Cardiac fibroblast (primary cell): ENCODE measurements around the gene KLHL5.

Experiments
- DNase-seq, 2 donors: peaks; one replicate each; pipeline versions ENCODE4 v3.0.0 to v3.0.0-alpha.2; 2010; ENCODE audit warnings: low read depth in 2 of 2
- H3K4me3 ChIP-seq, 2 donors: replicated peaks in 1 of 2; 1 replicate in 1 of 2; 2 replicates in 1 of 2; pipeline ENCODE4 v1.5.1; 2011; ENCODE audit warnings: low read depth in 2 of 2, low read length in 2 of 2, mild to moderate bottlenecking in 2 of 2, moderate library complexity in 1 of 2
- TF ChIP-seq, protein P1 (sequence below): IDR thresholded peaks from one replicate; pipeline ENCODE4 v1.5.1; 2011; ENCODE audit warnings: low read depth, mild to moderate bottlenecking, low read length, inconsistent platforms

The KLHL5 gene

DNA sequence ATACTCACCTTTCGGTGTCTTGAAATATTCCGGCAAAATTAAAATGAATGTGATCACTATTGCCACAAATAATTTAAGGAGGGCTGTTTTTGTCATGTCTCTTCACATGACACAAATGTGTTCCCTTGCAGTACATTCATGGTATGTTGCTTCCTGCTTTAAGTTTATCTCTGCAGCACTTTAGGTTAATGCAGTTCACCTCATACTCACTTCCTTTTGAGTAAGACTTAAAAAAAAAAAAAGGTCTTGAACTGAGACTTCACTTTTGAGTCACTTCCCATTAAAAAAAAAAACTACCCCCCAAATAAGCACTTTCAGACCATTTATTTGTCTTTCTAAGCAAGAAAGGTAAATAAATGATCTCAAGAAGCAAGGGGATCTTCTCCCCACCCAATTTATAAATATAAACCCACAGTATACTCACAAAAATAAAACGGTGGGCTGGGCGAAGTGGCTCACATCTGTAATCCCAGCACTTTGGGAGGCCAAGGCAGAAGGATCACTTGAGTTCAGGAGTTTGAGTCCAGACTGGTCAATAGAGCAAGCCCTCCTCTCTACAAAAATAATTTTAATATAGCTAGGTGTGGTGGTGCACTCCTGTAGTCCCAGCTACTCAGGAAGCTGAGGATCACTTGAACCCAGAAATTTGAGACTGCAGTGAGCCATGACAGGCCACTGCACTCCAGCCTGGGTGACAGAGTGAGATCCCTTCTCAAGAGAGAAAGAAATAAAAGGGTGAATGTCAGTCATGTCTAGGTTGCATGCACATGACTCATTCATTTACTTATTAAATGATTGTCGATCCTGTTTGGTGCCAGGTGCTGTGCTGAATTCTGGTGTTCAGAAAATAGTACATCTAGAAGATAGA, 29.6 kb upstream of the KLHL5 start, which contains the start of gene TMEM156:
Gene TMEM156, minus strand, starts transcription at position 192 of the 868 bp plus-strand sequence. Its CDS starts 96 bp downstream, at position 96.
- TF ChIP-seq, protein P1, sequence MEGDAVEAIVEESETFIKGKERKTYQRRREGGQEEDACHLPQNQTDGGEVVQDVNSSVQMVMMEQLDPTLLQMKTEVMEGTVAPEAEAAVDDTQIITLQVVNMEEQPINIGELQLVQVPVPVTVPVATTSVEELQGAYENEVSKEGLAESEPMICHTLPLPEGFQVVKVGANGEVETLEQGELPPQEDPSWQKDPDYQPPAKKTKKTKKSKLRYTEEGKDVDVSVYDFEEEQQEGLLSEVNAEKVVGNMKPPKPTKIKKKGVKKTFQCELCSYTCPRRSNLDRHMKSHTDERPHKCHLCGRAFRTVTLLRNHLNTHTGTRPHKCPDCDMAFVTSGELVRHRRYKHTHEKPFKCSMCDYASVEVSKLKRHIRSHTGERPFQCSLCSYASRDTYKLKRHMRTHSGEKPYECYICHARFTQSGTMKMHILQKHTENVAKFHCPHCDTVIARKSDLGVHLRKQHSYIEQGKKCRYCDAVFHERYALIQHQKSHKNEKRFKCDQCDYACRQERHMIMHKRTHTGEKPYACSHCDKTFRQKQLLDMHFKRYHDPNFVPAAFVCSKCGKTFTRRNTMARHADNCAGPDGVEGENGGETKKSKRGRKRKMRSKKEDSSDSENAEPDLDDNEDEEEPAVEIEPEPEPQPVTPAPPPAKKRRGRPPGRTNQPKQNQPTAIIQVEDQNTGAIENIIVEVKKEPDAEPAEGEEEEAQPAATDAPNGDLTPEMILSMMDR = no peak
- peak within 1 kb of the TSS in 1 of 2 donors; percentile 15 for H3K4me3 ChIP-seq
- DNase-seq = peak; percentile 52 to 80

DNA sequence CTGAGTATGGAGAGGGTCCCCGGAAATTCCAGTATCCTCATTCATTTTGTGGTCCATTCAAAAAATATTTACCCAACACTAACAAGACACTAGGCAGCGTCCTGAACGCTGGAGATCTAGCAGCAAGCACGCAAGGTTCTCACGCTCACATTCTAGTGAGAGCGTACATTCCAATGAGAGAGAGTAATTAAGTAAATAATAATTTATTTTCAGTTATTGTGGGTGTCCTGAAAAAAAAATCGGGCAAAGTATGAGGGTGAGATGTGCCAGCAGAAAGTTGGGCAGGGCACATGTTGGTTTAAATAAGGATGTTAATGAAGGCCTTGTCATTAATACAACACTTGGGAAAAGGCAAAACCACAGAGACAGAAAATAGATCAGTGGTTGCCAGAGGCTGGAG, 25.9 kb upstream of the KLHL5 start:
- H3K4me3 ChIP-seq = no peak overlapping the region
- TF ChIP-seq, protein P1 = no peak
- peak; percentile 54 to 95 for DNase-seq

DNA sequence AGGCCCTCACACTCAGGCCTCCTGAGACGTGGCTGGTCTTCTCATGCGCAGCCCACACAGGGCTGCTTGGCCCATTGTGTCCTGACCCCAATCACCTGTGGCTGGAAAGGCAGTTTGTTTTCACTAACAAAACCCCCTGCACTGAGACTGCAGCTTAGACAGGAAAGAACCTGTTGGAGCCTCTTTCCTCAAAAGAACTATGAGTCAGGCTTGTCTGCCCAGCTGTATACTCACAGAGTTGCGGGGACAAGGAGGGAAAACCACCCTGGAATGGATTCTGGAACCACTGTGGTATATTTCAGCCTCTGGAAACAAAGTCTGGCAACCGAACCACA, 24.6 kb upstream of the KLHL5 start:
- peak; percentile 21 to 75 for DNase-seq
- H3K4me3 ChIP-seq = no peak overlapping the region
- TF ChIP-seq, protein P1 = no peak

DNA sequence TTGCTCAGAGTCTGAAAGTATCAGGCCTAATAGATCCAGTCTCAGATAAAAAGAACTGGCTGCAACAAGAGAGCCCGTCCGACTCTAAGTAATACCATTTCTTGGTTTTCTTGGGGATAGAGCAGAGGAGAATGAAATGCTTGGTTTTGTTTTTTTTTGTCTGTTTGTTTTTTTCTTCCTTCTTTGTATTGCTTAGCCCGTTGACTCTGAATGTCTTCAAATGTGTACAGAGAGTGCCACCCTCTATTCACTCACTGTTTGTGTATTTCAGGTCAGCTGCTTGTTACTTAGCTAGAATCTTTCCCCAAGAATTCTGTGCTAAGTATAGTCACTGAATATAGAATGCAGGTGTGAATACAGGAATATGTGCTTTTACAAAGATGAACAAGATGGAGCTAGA, 24.1 kb upstream of the KLHL5 start:
- DNase-seq = no peak
- TF ChIP-seq, protein P1 = no peak
- H3K4me3 ChIP-seq = no peak overlapping the region

DNA sequence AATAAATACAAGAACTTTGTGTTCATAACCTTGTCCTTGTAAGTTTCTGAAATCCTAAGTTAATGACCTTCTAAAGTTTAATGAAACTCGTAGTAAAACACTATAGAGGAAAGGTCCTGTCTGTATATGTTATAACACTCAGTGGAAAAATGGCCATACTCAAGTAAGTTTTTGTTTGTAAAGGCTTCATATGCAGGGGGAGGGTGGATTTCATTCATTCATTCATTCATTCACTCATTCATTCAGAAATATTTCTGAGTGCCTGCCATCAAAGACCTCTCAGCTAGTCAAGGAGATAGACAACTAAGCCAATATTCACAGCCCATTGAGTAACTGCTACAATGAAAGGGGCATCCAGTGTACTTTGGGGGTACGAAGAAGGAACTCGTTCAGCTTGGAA, 22.9 kb upstream of the KLHL5 start:
- H3K4me3 ChIP-seq = no peak overlapping the region
- no peak for DNase-seq
- TF ChIP-seq, protein P1 = no peak

DNA sequence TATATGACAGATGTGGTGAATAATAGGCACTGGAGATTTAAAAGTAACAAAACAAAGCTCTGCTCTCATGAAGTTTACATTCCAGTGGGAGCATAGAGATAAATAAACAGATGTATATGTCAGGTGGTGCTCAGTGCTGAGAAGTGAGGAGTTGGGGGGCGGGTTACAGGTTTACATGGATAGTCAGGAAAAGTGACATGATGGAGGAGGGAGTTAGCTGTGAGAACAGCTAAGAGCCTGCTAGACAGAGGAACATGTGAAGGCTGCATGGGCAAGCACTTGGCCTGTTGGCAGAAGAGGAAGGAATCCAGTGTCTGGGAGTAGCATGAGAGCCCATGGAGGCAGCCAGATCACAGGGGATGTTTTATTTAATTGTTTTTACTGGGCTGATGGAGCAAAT, 19.7 kb upstream of the KLHL5 start:
- no peak for DNase-seq
- TF ChIP-seq, protein P1 = no peak
- no peak overlapping the region for H3K4me3 ChIP-seq
